Activated CD4-positive, CD25-positive, alpha-beta regulatory T cell treated with anti-CD3 and anti-CD28 coated beads, Interleukin-2, amount 50 U/mL, for 72 hours (primary cell): ENCODE results near the gene GPI.
"Not testable (repeated sequence)": the region's sequence is repeated elsewhere in the genome, so short reads cannot be mapped to it uniquely, and the experiment has no call there.

ENCODE experiments used
- DNase-seq: peaks from one replicate; pipeline ENCODE4 v3.0.0; 2021

GPI gene

DNA sequence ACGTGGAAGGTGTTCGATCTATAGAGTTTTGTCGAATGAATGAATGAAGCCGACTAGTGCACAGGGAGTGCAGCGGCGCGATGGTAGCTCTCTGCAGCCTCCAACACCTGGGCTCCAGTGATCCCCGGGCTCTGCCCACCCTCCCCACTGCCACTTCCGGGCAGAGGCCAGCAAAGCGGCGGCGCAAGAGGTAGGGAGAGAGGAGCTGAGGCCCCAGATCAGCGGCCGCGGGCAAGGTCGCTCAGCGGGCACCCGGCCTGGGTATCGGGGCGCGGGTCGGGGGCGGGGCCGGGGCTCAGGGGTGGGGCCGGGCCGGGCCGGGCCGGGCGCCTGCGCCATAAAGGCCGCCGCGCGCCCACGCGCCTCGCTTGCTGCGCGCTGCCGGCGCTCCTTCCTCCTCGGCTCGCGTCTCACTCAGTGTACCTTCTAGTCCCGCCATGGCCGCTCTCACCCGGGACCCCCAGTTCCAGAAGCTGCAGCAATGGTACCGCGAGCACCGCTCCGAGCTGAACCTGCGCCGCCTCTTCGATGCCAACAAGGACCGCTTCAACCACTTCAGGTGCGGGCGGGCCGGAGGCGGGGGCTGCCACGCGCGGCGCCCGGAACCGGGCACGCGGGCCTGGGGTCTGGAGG, at the start of gene GPI:
Gene GPI (plus strand): TSS at position 367 of the 633 bp plus-strand sequence. CDS start 71 bp downstream, at position 438.
- peak; percentile 76 for DNase-seq

DNA sequence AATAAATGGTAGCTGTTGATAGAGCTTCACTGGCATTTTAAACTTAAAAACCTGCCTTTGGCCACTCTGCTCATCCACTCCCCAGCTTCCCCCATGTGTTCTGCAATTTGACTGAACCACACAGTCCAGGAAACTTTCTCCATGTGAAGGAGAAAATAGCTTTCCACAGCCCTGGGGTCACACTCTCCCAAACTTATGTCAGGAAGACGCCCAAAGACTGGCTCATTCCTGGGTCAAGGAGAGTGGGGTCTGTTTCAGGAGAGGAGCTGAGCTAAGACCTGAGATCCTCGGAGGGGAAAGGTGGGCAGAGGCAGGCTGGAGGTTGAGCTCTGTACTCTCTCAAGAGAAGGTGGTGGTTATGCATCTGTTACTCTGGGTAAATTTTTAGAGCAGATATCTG, 48.7 kb upstream of the GPI start:
- no peak for DNase-seq

DNA sequence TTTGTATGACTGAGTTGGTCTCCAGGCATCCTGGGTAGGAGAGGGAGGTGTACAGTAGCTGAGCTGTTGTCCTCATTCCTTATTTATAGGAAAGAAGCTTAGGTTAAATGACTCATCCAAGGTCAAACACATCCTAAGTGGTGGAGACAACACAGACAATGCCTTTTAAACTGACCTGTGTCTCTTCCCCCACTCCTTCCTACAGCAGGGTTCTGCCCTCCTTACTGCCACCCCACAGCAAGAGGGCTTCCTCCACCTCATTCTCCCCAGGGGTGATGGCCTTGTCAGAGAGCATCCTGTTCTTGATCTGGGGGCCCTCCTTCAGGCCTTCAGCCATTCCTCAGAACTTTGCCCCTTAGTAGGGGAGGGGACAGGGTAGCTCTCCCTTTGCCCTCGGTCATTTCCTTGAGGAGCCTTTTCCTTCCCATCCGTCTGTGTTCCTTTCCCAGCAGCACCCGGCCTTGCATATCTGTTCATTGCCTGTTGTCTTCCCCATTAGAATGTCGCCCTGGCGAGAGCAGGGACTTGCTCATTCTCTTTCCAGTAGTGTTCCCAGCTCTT, 48.2 kb upstream of the GPI start:
- DNase-seq: no peak

DNA sequence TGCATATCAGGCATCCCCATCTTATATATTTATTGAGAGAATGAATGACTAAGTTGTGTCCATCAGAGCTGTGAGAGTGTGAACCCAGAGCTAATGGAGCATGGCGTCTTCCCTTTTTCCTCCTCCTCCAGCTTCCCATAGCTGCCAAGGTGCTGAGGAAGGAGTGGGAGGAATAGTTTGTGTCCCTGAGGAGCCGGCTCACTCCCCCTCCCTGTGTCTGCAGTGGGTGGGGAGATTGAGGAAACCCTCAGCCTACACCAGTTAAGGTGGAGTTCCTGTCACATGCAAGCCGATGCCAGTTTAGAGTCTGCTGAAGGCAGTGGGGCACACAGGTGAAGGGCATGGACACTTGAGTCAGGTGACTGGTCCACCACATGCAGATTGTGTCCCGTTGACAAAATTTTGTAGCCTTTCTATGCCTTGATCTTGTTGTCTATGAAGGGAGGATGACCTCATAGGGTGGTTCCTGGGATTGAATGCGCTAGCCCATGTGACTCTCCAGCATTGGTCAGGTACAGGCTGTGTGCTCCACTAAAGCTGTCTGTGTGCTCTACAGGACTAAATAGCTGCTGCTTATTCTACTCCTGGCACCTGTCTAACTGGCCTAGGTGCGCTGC, 47.6 kb upstream of the GPI start:
- no peak for DNase-seq

DNA sequence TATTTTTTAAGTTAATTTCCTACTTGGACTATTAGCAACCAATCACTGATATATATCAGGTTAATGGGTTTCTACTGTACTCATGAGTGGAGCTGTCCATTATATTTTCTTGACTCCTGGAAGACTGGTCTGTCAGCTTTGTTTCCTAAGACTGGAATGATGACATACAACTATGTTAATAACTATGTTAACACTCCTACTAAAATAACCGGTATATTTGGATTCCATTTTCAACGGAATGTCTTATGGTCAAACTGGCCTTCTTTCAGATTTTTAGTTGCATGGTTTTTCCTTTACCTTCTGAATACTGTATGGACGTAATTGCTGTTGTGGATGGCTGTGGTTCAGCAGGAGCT, 45.8 kb upstream of the GPI start:
- DNase-seq: no peak

DNA sequence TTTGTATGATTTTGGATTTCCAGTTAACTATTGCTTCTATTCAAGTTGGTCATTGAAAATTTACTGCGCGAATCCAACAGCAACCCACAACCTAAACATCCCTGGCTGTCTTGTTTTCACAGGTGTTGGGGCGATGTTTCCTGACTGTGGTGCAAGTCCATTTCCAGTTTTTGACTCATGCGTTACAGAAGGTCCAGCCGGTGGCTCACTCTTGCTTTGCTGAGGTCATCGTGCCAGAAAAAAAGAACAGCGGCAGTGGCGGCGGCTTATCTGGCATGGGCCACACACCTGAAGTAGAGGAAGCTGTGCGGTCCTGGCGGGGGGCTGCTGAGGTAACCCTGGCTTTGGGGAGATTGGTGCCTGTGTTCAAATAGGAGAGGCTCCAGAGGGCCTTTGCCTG, 45.2 kb upstream of the GPI start:
- no peak for DNase-seq

DNA sequence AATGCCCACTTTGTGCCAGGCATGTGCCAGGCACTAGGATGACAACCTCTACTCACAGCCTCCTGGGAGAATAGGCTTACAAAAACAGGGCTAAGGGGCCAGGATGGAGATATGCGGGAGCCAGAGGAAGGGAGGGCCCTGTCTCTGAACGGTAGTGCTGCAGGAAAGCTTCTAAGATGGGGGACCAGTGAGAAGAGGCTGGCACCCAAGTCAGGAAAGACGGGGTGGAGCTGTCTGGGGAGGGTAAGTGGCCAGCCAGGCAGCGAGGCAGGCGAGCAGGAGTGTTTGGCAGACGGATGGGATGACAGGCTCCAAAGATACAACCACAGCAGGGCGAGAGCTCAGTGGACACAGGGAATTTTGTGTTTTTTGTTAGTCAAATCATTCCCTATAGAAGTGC, 44.7 kb upstream of the GPI start:
- DNase-seq: no peak

DNA sequence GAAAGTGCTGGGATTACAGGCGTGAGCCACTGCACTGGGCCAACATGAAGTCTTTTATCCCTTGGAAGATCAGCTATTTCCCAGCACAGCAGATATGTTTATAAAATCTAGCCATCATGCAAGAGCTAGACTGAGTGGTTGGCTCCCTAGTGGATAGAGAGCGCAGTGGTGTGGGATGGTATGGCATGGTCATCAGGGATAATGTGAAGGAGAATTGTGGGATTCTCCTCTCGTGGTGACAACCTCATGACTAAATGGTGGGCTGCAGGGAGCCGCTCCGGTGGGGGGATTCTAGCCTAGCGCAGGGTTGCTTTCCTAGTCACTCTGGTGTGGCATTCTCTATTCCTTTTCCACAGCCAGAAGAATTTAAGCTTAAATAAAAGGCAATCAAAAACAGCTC, 43.3 kb upstream of the GPI start:
- no peak for DNase-seq

DNA sequence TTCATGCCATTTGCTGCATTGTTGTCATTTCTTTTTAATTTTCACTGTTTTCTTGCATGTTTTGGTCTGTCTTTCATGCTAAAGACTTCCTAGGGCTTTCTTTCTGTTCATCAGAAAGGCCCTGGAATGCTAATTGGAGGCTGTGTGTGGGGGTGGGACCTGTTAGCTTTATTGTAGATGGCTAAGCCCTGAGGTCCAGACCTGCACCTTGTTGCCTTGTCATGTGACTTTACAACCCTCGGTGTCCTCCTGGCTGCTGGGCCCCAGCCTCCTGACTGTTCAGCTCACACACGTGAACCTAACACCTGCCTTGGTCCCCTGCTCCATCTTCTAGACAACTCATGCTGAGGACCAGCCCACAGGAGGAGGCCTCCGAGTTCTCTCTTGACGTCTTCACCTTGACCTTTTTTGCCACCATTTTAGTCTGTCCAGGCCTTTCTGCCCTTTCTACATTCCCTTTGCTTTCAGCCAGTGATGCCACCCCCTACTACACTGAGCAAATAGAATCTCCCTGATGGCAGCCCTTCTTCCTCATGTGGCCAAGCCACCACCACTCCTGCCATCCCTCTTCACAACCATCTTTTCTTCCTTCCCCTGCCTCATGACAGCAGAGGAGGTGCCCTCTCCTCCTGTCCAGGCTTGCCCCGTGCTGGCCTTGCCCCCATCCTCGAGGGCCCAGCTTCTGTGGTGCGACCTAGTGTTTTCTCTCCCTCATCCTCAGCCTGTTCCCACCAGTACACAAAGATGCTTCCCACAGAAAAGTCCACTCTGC, 41.4 kb upstream of the GPI start:
- no peak for DNase-seq

DNA sequence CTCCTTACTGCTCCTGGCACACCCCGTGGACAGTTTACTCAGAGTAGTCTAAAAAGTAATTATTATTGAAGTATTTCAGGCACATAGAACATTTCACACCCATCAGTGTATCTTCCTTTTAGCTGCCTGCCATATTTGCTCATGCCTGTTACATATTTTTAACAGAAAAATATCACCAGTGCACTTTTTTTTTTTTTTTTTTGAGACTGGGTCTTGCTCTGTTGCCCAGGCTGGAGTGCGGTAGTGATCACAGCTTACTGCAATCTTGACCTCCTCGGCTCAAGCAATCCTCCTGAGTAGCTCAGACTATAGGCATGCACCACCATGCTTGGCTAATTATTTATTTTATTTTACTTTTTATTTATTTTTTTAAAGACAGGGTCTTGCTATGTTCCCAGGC, 40.7 kb upstream of the GPI start:
- DNase-seq: no peak

DNA sequence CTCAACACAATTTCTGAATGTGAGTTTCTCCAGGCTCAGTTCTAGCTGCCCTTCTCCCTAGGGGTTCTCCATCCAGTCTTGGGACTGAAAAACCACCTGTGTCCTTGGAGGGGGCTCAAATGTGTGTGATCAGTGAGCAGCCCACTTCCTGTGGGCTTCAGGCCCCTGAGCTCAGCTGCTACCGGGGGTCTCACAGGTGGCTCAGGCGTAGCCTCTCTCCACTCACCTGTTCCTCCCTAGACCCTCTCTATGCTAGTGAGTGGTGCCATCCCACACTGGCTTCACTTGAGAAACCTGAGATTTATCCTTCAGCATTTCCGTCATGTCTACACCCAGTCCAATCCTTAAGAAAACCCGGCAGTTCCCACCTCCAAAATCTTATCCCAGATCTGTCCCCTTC, 39.8 kb upstream of the GPI start:
- DNase-seq: no peak

DNA sequence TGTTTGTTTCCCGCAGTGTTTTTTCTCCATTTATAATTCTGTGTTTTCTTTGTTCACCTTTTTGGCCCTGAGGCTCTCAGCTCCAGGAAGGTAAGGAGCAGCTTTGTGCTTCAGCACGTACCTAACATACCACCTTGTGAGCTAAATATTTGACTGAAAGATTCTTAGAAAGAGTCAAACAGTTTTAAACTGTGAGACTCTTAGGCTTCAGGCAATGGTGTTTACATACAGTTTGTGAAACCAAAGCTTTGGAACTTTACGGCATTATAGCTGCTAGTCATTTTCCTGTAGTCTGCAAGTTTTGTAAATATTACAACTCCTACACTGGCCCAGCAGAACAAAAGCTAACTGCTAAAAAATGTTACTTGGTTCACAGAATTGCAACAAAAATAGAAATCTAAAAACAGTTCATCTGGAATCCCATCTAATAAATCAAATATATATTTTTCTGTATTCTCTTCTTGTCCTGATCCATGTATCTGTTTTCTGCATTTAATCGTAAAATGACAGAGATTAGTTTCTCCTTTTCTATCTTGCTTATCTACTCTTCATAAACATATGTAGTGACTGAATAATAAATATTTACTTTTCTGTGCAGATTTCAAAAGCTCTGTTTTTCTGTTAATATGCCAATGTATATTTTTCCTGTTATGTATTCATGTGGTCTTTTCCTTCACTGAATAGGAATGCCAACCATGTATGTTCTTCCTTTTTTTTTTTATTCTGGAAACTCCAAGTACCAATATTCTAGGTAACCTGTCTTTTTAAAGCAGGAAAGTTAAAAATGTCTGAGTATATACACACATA, 38.8 kb upstream of the GPI start:
- no peak for DNase-seq

DNA sequence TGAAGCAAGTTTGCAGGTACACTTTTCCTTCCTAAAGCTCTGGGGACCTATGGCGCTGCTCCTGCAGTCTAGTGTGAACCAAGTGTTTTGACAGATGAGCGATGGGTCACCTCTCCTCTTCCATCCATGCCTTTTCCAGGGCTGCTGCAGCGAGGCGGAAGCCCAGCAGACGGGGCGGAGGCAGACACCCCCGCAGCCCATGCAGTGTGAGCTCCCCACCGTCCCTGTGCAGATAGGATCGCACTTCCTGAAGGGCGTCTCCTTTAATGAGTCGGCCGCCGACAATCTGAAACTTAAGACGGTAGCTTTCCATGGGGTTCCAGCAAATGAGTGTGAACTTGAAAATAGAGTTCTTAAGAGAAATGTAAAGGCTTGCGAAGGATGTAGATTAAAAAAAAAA, 37.1 kb upstream of the GPI start:
- no peak for DNase-seq

DNA sequence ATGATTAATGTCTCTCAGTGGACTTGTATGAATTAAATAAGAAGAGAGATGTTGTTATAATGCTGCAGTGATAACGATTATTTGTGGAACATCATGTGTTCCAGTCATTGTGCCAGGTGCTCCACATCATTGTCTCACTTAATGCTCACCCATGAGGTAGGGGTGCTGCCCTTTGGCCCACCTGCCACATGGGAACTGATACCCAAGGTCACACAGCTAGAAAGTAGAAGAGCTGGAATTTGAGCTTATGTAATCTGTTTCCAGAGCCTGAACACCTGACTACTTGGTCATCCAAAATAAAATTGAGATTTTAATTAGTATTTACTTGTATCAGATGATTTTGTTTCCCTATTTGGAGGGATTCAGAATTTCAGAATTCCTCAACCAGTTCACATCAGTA, 36.0 kb upstream of the GPI start:
- no peak for DNase-seq

DNA sequence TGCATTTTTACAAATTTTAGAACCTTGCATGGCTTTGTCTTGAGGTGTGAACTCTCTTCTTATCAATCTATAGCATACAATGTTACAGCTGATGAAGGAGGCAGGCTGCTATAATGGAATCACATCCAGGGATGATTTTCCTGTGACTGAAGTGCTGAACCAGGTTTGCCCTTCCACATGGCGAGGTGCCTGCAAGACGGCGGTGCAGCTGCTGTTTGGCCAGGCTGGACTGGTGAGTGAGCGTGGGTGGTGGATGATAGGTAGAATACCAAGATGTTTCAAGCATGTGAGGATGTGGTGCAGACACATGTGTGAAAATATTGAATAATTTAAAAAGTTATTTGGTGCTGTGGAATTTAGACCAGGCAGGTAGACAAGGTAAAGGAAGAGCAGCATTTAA, 34.9 kb upstream of the GPI start:
- no peak for DNase-seq

DNA sequence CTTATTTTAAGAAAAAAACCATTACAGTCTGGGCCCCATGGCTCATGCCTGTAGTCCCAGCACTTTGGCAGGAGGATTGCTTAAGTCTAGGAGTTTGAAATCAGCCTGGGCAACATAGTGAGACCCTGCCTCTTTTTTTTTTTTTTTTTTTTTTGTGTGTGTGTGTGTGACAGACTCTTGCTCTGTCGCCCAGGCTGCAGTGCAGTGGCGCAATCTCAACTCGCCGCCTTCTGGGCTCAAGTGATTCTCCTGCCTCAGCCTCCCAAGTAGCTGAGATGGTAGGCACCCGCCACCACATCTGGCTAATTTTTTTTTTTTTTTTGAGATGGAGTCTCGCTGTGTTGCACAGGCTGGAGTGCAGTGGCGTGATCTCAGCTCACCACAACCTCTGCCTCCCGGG, 34.4 kb upstream of the GPI start:
- DNase-seq: not testable (repeated sequence)

DNA sequence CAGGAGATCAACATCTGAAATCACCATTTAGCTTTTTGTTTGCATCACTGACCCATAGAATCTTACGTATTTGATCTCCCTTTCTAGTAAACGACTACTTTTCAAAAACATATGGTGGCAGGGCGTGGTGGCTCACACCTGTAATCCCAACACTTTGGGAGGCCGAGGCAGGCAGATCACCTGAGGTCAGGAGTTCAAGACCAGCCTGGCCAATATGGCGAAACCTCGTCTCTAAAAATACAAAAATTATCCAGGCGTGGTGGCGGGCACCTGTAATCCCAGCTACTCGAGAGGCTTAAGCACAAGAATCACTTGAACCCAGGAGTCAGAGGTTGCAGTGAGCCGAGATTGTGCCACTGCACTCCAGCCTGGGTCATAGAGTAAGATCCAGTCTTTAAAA, 33.4 kb upstream of the GPI start:
- not testable (repeated sequence) for DNase-seq

DNA sequence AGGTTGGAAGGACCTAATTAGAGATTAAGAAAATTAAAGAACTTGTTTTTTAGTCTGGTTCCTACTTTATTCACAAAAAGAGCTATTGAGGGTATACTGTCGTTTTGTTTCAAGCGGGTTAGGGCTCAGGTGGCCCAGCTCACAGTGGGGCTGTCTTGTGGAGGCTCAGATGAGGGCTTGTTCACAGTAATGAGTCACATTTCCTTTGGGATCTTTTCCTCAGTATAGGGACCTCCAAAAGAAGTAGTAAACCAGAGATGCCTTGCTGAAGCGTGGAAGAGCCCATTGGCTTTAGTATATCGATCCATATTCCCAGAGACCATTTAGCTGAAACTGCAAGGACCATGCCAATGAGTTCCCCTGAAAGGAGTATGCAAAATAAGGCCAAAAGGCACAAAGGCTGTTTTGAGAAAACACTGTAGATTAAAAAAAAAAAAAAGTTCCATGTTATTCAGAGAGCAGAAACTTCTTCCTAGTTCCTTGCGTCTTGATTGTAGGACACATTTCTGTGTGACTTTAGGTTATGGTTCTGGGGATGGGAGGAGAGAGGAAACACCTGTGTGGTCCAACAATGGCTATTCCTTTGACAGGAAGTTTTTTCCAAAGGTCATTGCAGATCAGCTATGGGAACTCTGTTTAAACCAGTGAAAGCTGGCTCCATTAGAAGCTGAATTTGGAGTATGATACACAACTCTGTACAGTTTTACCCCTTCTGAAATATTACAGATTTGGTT, 32.8 kb upstream of the GPI start:
- no peak for DNase-seq

DNA sequence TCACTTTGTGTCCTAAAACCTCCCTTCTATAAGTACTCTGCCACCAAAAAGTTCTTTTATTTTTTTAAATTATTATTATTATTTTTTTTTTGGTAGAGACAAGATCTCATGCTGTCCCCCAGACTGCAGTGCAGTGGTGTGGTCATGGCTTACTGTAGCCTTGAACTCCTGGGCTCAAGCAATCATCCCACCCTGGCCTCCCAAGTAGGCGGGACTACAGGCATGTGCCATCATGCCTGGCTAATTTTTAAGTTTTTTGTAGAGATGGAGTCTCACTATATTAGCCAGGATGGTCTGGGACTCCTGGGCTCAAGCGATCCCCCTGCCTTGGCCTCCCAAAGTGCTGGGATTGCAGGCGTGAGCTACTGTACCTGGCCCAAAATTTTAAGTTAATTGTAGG, 29.1 kb upstream of the GPI start:
- DNase-seq: no peak

DNA sequence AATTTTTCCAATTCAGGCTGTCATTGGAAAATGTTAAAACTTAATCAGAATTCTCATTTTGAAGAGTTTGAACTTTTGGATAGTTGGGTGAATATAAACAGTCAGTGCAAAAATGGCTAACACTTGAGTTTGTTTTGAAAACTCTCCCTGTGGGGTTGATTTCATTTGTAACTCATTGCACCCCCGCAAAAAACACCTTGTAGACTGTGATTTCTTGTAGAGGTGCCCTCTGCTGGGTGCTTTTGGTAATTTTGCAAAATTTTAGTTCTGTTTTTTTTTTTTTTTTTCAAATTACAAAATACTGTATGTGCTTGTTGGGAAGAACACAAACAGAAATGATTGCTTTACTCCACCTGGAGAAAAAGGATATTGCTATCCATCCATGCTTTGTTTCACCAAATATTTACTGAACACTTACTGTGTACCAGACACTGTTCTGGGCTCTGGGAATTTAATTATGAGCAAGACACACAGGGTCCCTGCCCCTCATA, 28.2 kb upstream of the GPI start:
- DNase-seq: no peak

DNA sequence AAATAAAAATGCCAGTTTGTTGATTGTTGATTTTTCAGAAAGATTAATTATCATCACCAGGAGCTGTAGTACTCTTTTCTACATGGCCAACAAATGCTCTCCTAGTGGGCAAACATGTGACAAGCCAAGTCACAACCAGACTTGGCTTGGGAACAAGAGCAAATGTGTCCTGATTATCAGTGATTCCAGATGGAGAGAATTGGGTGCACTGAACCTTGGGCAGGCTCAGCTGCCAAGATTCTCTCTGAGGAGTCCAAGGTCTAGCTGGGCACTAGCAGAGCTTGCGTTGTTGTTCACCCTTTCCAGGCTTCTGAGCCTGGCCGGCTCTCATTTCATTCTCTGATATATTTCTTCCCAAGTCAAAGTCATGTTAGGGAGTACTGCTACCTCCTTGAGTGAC, 27.3 kb upstream of the GPI start:
- no peak for DNase-seq

DNA sequence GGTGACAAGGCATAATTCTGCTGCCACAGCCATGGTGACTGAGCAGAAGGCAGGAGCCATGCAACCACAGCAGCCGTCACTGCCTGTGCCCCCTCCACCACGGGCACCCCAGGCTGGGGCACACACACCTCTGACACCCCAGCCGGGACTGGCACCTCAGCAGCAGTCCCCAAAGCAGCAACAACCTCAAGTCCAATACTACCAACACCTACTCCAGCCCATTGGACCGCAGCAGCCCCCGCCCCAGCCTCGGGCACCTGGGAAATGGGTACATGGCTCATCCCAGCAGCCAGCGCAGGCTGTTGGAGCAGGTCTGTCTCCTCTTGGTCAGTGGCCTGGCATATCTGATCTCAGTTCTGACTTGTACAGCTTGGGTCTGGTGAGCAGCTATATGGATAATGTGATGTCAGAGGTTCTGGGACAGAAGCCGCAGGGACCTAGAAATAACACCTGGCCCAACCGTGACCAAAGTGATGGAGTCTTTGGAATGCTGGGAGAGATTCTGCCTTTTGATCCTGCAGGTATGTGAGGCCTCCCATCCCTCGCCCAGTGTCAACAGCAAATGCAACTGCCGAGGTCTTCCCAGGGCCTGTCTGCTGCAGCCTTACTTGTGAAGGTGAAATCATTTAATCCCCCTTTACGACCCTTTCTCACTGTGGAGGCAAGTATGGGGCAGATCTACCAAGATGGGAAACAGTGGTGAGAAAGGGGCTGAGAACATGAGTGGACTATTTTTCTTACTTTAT, 22.9 kb upstream of the GPI start:
- DNase-seq: no peak
